T-helper 9 cell (primary cell): ENCODE results near the gene POLR1B.
"Not testable (repeated sequence)": the region's sequence is repeated elsewhere in the genome, so short reads cannot be mapped to it uniquely, and the experiment has no call there.

Experiments
- DNase-seq: peaks from one replicate; pipeline ENCODE4 v3.0.0-alpha.2; 2020

POLR1B gene

GRCh38 chr2:112604952-112605351 is 62.7 kb downstream of the POLR1B start:
- DNase-seq = no peak

- DNase-seq = no peak
Observed at GRCh38 chr2:112605926-112606325, 63.7 kb downstream of the POLR1B start.

DNA sequence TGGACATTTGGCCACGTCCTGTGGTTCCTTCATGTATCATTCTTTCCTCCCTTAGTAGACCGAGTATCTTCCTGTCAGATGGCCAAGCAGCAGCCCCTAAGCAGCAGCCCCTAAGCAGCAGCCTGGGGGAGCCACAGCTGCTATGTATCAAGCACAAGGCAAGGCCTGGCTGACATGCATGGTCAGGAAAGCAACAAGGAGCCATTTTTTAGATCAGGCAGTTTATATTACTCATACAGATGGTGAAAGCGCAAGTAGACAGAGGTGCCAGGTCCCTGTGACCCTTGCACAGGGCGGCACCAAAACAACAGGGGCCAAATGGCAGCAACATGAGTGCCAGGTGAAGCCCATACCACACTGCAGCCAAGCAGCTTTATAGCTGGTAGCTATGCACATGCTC is 64.3 kb downstream of the POLR1B start:
- no peak for DNase-seq

GRCh38 chr2:112607680-112608438 is 65.6 kb downstream of the POLR1B start:
- DNase-seq = no peak

DNA sequence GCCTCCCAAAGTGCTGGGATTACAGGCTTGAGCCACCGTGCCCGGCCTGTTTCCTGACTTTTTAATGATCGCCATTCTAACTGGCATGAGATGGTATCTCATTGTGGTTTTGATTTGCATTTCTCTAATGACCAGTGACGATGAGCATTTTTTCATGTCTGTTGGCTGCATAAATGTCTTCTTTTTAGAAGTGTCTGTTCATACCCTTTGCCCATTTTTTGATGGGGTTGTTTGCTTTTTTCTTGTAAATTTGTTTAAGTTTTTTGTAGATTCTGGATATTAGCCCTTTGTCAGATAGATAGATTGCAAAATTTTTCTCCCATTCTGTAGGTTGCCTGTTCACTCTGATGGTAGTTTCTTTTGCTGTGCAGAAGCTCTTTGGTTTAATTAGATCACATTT is 67.1 kb downstream of the POLR1B start:
- DNase-seq = not testable (repeated sequence)

DNA sequence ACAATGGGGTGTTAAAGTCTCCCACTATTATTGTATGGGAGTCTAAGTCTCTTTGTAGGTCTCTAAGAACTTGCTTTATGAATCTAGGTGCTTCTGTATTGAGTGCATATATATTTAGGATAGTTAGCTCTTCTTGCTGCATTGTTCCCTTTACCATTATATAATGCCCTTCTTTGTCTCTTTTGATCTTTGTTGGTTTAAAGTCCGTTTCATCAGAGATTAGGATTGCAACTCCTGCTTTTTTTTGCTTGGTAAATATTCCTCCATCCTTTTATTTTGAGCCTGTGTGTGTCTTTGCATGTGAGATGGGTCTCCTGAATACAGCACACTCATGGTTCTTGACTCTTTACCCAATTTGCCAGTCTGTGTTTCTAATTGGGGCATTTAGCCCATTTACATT is 70.0 kb downstream of the POLR1B start:
- not testable (repeated sequence) for DNase-seq

GRCh38 chr2:112614201-112614840 is 72.1 kb downstream of the POLR1B start:
- no peak for DNase-seq

GRCh38 chr2:112615051-112615450 is 72.8 kb downstream of the POLR1B start:
- DNase-seq = no peak

- not testable (repeated sequence) for DNase-seq
Observed at GRCh38 chr2:112615798-112616197, 73.5 kb downstream of the POLR1B start.

GRCh38 chr2:112618383-112618782 is 76.1 kb downstream of the POLR1B start:
- DNase-seq = no peak

GRCh38 chr2:112621790-112622527 is 79.7 kb downstream of the POLR1B start:
- DNase-seq = no peak

DNA sequence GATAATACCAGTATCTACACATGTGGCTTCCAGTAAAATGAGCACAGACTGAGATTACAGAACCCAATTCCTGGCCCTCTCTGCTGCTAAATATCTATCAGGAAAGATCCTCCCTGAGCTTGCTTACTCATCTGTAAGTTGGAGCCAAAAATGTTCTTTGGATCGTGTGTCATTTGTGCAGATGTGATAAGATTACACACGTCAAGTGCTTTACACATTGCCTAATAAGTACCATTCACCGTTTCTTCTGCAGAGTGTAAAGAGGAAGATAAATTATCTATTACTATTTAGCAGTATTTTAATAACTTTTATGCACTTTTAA is 80.2 kb downstream of the POLR1B start:
- no peak for DNase-seq

- DNase-seq = peak; percentile 49
Observed at GRCh38 chr2:112623913-112624777, 81.9 kb downstream of the POLR1B start.

- no peak for DNase-seq
Observed at GRCh38 chr2:112625474-112626114, 83.3 kb downstream of the POLR1B start.

GRCh38 chr2:112626604-112627059 is 84.4 kb downstream of the POLR1B start:
- peak; percentile 42 for DNase-seq
